RKO (cell line): ENCODE measurements around the gene MPRIP.
A peak's percentile ranks its signal among the peaks of the same experiment; 100 is the strongest.

ENCODE experiments used
- DNase-seq: peaks from one replicate; pipeline ENCODE4 v3.0.0-alpha.2; 2016; ENCODE audit warnings: low spot score

Gene MPRIP

DNA sequence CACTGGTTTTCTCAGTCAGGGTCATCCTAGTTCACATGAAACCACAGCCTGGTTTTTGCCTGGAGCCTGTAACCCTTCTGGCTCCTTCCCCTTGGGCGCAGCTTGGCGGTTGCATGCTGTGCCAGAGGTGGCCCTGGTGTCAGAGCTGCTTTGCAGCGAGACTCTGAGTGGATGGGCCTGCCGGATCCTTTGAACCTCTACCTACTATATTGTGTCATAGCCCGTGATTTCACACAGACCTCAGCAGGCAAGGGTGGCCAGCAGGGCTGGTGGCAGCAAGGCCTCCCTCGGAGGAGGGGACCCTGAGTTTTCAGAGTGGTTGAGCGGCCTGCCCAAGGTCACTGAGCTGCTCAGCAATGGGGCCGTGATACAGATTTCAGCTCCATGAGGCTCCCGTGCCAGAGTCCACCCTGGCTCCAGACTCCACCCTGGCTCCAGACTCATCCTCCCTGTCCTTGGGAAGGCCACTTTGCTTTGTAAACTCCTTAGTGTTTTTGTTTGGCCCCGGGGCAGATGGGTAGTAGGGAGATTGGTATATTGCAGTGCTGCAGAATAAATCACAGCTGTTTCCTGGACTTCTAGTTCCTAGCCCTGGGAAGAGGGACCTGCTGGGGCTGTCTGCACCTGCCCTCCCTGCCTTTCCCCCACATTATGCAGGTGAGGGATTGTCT is 9.7 kb downstream of the MPRIP start:
- DNase-seq, result no peak

DNA sequence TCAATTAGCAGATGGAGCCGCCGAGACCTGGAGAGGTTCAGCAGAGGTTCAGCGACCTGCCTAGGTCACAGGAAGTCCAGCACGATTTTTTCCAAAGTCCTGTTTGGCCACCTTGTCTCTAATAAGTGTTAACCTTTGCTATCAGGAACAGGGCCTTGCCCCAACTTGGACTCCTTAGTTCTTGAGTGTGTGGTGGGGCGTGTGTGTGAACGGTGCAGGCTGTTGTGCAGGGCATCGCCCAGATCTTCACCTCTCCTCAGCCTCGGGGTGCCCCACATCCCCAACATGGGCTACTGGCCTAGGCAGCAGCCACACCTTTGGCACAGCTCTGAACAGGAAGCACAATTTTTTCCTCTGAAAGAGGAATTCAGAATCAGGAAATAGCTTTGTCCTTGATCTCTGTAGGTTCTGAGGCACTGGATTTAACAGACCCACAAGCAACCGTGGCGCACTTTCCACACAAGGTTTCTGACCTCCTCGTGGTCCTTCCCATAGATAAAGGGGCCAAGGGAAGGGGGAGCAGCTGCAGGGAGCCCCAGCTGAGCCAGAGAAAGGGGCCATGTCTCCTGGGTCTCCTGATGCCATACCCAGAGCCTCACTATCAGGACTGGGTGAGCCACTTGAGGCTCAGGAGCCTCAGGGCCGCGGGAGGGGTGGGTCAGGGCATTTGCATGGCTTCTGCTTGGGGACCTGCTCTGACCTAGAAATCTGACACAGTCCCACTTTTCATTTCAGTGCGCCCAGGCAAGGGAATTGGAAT is 10.4 kb downstream of the MPRIP start:
- DNase-seq, result no peak

DNA sequence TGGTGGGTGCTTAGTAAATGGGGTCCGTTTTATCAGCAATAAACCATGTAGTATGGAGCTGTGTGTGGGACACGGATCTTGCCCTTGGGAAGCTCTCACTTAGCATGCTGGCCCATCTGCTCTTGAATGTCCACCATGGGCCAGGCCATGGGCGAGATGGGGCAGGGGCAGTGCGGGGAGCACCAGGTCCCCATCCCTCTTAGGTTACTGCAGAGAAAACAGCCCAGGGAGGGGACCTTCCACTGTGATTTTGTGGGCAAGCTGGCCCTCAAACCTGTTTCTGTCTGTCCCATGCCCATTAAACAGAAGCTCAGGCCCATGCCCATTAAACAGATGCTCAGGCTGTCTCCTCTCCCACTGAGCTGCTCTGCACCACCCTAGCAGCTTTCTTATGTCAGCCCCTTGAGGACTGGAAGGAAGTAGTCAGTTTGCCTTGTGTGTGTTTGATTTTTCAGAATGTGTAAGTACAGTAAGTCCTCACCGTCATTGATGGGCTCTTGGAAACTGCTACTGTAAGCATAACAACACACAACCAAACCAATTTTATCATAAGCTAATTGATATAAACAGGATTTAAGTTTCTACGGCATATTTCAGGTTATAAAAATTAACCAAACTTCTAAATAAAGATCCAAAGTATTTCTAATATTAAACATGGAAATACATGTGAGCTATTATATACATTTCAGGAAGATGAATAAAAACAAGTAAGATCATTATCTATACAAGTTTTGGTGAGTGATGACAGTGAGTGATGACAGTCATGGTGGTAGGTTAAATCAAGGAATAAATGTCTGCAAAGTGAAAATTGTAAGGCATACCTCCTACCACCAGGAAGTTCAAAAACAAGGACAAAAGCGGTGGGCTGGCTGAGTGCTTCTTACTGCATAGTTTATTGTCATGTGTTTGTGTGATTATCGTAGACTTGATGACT is 11.5 kb downstream of the MPRIP start:
- DNase-seq, result no peak

DNA sequence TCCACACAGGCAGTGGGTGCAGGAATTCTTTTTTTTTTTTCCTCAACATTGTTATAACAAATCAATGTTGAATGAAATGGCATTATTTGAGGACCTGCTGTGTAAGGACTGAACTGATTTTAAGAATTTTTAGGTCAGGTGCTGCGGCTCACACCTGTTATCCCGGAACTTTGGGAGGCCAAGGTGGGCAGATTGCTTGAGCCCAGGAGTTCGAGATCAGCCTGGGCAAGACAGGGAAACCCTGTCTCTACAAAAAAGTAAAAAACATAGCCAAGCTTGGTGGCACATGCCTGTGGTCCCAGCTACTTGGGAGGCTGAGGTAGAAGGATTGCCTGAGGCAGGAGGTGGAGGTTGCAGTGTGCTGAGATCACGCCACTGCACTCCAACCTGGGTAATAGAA is 12.4 kb downstream of the MPRIP start:
- DNase-seq, result no peak

DNA sequence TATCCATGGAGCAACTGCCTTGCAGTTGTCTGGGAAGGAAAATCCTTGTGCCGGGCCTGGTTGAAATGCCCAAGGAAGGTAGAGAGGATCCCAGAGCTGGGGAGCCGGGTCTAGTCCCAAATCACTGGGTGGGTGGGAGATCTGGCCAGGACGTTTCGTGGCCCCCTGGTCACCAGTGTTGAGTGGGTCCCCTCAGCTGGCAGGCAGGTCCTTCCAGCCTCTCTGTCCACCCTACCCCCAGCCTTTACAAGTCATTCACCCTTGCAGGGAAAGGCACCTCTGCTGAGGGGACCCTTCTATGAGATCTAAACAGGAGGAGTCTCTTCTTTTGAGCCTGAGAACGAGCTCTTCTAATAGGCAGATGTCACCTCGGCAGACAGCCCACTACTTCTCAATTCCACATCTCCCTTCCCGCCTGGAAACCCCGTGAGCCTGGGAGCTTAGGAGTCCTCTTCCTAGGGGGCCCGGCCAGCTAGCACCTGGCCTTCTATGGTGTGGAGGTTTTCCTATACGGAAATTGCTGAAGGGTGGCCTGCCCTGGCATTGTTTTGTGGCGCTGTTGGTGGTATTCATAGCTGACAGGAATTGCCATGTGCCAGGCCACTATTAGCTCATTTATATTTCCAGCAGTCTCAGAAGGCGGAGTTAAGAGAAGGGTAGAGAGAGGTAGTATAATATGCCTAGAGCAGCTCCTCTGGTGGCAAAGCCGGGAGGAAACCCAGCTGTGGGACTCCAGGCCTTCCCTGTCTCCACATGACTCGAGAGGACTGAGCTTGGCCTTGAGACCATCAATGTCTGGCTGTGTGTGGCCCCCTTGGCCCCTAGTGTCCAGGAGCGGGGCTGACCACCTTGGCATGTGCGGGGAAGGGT is 13.3 kb downstream of the MPRIP start:
- DNase-seq, result no peak

DNA sequence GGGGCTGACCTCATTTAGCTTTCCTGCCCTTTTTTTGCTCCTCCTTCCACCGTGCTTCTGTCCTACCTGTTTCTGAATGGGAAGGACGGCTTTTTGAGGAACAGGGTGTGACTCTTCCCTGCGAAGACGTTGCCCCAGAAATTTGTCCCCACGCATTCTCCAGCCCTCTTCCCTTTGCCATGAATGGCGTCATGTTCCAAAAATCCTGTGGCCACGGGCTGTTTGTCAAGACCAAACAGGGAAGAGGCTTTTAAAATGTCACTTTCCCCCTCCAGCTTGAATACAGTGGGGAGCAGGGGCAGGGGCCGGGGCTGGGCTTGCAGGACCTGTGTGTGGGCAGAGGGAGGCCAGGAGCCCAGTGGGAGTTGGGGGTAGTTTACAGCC is 13.9 kb downstream of the MPRIP start:
- DNase-seq, result no peak

DNA sequence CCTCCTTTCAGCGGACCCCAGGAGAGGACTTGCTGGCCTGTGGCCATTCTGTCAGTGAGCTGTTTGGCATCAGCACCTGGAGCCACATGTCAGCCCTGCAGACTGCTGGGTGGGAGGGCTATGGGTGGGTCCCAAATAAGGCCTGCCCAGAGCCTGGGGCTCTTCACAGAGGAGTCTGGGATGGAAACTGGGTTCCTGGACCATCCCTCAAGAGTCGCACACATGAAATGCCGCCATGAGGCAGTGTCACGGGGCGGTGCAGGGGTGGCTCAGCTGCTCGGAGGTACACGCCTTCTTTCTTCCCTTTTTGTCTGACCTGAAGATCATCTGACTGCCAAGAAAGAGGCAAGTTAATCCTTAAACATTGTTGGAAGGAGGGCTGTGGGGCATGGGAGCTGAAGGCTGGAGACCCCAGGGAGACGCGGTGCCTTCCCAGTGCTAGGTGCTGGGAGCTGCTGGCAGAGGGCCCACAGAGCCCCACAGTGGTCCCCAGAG is 14.8 kb downstream of the MPRIP start:
- no peak for DNase-seq

DNA sequence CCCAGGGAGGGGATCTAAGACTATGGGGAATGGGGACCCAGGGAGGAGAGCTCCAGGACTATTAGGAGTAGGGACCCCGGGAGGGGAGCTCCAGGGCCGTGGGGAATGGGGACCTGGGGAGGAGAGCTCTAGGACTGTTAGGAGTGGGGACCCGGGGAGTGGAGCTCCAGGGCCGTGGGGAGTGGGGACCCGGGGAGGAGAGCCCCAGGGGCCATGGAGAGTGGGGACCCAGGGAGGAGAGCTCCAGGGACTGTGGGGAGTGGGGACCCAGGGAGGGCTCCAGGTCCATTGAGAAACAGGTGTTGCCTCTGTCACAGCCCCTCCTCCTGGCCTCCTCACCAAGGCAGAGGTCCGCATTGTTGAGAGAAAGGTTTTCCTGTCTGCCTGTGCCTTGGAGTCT is 16.0 kb downstream of the MPRIP start:
- DNase-seq, result no peak

DNA sequence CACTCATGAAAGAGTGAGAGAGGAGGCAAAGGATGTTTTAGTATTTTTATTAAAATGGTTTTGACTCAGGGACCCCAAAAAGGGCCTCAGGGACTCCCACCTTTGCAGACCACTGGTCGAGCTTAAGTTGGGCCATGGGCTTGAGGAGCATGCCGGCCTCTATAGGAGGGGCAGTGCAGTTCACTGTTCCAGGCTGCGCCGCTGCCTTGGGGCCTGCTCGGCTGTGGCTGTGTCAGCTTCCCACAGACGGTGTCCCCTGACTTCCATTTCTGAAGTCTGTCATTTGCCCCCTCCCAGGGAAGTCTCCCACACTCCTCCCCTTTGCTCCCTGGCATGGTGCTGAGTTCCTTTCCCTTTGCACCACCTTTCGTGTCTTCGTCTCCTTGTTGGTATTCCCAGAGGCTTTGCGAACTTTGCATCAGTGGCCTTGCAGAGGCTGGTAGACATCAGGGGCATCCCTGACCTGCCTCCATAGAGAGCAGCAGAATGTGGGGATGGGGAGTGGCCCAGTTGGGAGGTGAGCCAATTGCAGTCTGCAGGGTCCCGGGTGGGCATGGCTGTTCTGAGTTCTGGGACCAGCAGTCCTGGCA is 17.1 kb downstream of the MPRIP start:
- no peak for DNase-seq

DNA sequence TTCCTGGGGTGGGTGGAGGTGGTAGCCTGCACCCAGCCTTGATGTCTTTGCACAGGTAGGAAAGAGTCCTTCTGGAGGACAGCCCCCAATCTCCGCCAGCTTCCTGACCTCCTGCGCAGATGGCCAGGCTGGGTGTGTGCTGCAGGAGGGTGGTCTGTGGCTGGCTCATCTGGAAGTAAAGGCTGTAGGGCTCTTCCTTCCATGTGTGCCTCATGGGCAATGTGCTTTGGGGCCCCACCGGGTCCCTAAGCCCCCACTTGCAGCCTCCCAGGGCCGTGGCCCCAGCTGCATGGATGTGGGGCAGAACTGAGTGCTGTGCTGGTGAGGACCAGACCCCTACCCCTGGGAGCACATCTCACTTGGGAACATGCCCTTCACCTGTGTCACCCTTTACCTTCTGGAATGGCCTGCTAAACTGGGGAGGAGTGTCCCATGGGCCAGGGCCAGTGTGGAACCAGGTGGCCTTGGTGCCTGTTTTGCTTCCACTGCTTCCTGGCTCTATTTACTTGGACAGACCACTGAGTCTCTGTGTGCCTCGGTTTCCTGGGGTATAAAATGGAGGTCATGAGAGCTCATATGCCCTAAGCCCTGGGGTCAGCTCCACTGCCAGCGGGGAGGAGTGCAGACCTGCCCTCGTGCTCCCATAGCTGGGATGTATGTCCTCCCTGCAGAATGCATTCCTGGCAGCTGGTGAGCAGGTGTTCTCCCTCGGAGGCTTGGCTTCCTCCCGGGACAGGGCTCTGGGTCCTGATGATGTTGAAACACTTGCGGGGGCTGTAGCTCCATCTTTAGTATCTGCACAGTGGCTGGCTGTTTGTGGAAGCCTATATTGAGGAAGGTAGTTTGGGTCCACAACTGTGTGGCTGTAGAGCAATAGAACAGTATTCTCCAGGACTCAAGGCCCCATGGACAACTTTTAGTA is 18.0 kb downstream of the MPRIP start:
- no peak for DNase-seq

DNA sequence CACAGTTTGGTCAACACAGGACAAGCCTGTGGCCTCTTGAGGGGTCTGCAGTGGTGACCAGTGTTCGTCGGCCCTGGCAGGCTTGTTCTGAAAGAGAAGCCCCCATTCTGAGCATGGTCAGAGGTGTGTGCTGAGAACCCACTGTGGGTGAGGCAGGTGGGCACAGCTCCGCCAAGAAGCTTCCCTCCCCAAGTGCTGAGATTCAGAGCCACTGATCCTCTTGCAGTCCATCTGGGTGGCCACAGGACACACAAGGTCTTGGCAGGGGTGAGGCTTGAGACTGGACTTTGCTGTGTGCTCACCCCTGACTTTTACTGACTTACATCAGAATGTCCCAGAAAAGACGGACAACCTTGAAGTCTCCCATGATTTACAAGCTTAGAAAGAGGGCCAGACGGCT is 18.7 kb downstream of the MPRIP start:
- no peak for DNase-seq

DNA sequence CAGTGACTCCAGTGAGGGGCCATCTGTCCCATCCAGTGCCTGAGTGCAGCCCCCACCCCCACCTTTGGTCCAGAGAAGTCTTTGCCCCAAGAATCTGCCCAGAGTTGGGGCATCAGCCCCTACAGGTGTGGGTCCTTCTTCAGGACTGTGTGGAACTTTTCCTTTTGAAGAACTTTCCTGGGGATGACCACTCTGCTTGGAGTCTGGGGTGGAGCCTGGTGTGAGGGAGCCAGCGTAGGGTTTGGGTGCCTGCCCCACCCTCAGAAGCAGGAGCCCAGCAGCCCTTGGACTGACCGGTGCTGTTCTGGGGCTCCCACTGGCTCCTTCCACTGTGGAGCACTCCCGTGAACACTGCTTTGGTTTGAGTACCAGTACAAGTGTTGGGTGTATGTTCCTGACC is 19.3 kb downstream of the MPRIP start:
- no peak for DNase-seq

DNA sequence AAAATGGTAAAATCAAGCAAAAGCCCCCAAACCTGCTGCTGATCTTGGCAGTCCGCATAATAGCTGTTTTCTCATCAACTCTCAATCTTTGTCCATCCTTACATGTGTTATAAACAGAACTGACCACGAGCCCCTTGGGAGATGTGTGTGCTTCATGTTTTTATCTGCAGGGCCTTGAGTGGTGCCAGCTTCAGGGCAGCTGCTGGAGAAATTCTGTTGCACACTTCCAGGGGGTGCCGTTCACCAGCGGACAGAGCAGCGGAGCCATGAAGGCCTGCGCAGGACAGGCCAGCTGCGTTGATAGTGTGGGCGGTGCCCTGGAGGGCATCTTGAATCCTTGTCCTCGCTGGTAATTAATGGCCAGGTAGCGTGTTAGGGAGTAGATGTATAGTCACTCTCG is 20.1 kb downstream of the MPRIP start:
- DNase-seq, result no peak

DNA sequence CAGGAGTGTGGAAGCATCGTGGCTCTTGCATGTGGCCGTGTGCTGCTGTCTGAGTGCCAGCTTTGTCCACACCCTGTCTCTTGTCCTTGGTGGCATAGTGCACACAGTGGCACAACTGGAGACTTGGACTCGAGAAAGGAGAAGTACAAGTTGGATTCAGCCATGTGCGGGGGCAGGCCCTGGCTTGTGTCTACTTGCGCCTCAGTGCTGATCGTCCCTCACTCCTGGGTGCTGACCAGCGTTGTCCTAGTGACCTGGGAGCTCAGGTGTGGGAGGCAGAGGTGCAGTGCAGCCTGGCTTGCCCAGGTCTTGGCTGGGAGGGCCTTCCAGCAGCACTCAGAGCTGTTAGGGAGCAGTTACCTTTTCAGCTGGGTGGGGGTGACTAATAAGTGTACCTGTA is 20.6 kb downstream of the MPRIP start:
- no peak for DNase-seq

DNA sequence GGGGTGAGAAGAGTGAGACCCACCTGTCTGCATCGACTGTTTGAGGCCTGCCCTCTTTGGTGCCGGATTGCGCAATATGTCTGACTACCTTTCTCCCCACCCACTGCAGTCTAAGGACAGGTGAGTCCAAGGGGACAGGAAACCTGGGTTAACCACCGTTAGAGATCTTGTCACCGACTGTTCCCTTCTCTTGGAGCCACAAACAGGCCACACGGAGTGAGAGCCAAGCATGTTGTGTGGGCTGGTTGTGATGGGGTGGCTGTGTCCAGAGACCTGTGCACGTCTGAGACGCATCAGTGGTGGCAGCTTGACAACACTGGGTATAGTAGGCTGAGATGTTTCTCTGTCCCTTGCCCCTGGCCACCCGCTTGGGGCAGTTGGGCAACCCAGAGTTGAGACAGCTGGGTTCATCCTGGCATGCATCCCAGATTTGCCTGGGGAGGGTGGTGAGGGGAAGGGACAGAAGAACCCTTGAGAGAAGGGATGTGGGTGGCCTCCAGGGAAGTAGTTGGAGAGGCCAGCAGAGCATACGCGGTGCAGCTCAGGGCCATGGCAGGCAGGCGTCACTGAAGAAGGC is 21.4 kb downstream of the MPRIP start:
- DNase-seq, result no peak

DNA sequence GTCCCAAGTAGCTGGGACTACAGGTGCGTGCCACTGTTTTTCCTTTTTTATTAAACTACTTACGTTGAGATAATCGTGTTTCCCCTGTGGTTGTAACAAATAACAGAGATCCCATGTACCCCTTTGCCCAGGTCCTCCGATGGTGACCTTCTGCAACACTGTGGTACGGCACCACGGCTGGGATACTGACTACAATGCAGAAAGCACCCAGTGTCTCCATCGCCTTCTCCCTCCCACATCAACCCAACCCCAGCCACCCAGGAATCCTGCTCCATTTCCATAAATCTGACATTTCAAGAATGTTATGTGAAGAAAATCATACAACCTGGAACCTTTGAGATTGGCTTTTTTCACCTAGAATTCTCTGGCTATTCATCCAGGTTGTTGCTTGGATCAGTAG is 22.1 kb downstream of the MPRIP start:
- DNase-seq, result no peak

DNA sequence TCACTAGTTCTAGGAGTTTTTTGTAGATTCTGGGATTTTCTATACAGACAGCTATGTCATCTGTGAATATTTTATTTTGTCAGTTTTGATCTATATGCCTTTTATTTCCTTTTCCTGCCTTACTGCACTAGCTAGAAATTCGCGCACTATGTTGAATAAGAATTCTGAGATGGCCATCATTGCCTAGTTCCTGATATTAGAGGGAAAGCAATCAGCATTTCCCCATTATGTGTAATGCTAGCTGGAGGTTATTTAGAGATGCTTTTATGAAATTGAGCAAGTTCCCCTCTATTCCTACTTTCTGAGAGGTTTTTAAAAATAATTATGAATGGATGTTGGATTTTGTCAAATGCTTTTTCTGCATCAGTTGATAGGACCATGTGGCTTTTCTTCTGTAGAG is 23.8 kb downstream of the MPRIP start:
- DNase-seq, result no peak

DNA sequence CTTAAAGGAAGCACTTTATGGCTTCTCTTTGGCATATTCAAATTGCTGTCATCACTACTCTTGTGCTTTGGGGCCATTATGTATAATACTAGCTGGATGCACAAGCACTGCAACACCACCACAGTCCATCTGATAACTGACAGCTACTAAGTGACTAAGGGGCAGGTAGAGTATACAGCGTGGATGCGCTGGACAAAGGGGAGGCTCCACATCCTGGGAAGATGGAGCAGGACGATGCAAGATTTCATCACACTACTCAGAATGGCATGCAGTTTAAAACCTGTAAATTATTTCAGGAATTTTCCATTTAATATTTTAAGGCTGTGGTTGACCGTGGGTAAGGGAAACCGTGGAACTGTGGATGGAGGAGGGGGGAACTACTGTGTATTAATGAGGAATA is 25.0 kb downstream of the MPRIP start:
- DNase-seq, result peak; percentile 18

DNA sequence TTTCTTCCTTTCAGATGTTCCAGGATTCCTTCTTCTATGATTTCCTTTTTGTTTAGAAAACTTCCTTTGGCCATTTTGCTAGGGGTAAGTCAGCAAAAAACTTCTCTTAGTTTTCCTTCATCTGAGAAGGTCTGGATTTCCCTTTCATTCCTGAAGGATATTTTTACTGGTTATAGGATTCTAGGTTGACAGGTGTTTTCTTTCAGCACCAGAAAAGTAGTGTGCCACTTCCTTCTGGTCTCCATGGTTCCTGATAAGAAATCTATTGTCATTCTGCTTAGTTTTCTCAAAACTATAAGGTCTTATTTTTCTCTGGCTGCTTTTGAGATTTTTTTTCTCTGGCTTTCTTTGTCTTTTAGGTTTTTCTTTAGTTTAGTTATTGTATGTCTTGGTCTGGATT is 27.6 kb downstream of the MPRIP start:
- DNase-seq, result no peak

DNA sequence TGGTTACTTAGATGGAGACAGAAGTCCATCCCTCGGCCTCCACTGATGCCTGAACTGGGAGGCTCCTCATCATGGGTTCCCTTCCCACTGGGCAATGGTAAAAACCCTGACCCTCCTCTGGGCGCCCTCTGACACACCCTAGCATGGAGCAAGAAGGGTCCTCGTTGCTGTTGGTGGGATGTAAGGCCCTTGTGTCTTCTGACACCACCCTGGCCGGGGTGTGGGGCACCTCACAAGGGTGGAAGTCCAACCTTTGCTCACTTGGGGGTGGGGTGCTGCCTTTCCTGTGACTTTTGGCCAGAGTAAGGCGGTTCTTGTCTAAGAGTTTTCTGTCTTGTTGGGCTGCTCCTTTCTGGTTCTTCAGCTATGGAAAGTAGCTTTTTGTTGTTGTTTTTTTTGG is 28.7 kb downstream of the MPRIP start:
- DNase-seq, result no peak
